SK-N-SH (cell line): Measurements from ENCODE around the gene RHBDD3. TPM values are rescaled to one million over a fixed set of nuclear protein-coding genes. Genes with fewer than 3 reads are reported as not detected.

ENCODE experiments used
- CTCF ChIA-PET: fragments of 300-600, 350-600 bp; formaldehyde crosslinking; extraction: SDS; loops from one replicate; lab custom pipeline; 2021; lab: Yijun Ruan, JAX
- POLR2A ChIA-PET: fragments of 350-600 bp; sonication (Branson Sonifier 250); formaldehyde crosslinking; extraction: SDS; loops from one replicate; lab custom pipeline; 2020; ENCODE audit warnings: antibody characterized with exemption, inconsistent platforms; lab: Yijun Ruan, JAX
- DNase-seq: peaks from one replicate; pipeline ENCODE4 v3.0.0; 2012
- H2AFZ ChIP-seq: fragments of 200-600 bp; sonication (generic); 2 replicates; pipeline ENCODE4 v1.8.1; 2016; ENCODE audit warnings: antibody characterized with exemption, mild to moderate bottlenecking, low read depth
- H3F3A ChIP-seq: fragments of 200-600 bp; sonication (generic); replicated peaks from 2 replicates; pipeline ENCODE3; 2016; ENCODE audit warnings: antibody characterized with exemption, mild to moderate bottlenecking; ENCODE audit not compliant: insufficient read depth
- H3K27ac ChIP-seq, 2 experiments: fragments of 200-500 bp in 1 of 2; fragments of 200-600 bp in 1 of 2; sonication (Bioruptor generic) in 1 of 2; sonication (generic), shearing (Covaris generic) in 1 of 2; 2 replicates each; pipeline versions ENCODE4 v1.5.1 to v1.6.1; 2014 to 2016; ENCODE audit warnings: low read depth in 2 of 2, inconsistent platforms in 1 of 2, low read length in 1 of 2, mild to moderate bottlenecking in 1 of 2, mixed read lengths in 1 of 2
- H3K27me3 ChIP-seq: fragments of 200-600 bp; sonication (generic), shearing (Covaris generic); 2 replicates; pipeline ENCODE4 v1.6.1; 2016; ENCODE audit warnings: mixed run types; ENCODE audit not compliant: insufficient read depth
- H3K36me3 ChIP-seq, 2 experiments: fragments of 200-500 bp in 1 of 2; fragments of 200-600 bp in 1 of 2; sonication (Bioruptor generic) in 1 of 2; sonication (generic) in 1 of 2; replicated peaks in 1 of 2; 2 replicates each; pipeline versions ENCODE3 to v1.5.1; 2014 to 2016; ENCODE audit warnings: low read length in 1 of 2, mild to moderate bottlenecking in 1 of 2; ENCODE audit not compliant: insufficient read depth in 2 of 2, control insufficient read depth in 1 of 2
- H3K4me1 ChIP-seq, 2 experiments: fragments of 200-500 bp in 1 of 2; fragments of 200-600 bp in 1 of 2; sonication (Bioruptor generic) in 1 of 2; sonication (generic), shearing (Covaris generic) in 1 of 2; 2 replicates each; pipeline versions ENCODE4 v1.5.1 to v1.6.1; 2014 to 2016; ENCODE audit warnings: low read depth in 1 of 2, low read length in 1 of 2, mixed run types in 1 of 2; ENCODE audit not compliant: insufficient read depth in 2 of 2, control insufficient read depth in 1 of 2
- H3K4me2 ChIP-seq: fragments of 200-600 bp; sonication (generic), shearing (Covaris generic); 2 replicates; pipeline ENCODE4 v1.6.1; 2017; ENCODE audit warnings: mixed run types
- H3K4me3 ChIP-seq, 2 experiments: fragments of 200-500 bp in 1 of 2; fragments of 200-600 bp in 1 of 2; sonication (Bioruptor generic) in 1 of 2; sonication (generic), shearing (Covaris generic) in 1 of 2; 2 replicates each; pipeline versions ENCODE4 v1.5.1 to v1.8.1; 2014 to 2016; ENCODE audit warnings: low read depth in 2 of 2, inconsistent platforms in 1 of 2, low read length in 1 of 2, mild to moderate bottlenecking in 1 of 2, mixed read lengths in 1 of 2, moderate library complexity in 1 of 2
- H3K79me2 ChIP-seq: fragments of 200-600 bp; sonication (generic); 2 replicates; pipeline ENCODE4 v1.8.1; 2017; ENCODE audit warnings: mild to moderate bottlenecking; ENCODE audit not compliant: insufficient read depth
- H3K9ac ChIP-seq: fragments of 200-600 bp; sonication (generic); 2 replicates; pipeline ENCODE4 v1.6.1; 2017; ENCODE audit warnings: mixed run types
- H3K9me2 ChIP-seq: fragments of 200-600 bp; sonication (generic); 2 replicates; pipeline ENCODE4 v1.6.1; 2017; ENCODE audit warnings: mixed run types
- H3K9me3 ChIP-seq: fragments of 200-600 bp; sonication (generic); 2 replicates; pipeline ENCODE4 v1.6.1; 2017; ENCODE audit warnings: mixed run types, mild to moderate bottlenecking, moderate library complexity
- H4K20me1 ChIP-seq: fragments of 200-600 bp; sonication (generic); 2 replicates; pipeline ENCODE4 v1.6.1; 2017; ENCODE audit warnings: mild to moderate bottlenecking, mixed run types; ENCODE audit not compliant: insufficient read depth
- CHD2 ChIP-seq: fragments of 150-350 bp; IDR thresholded peaks from 2 replicates; pipeline ENCODE4 v1.6.1; 2018; ENCODE audit warnings: low read length; ENCODE audit not compliant: partially characterized antibody
- FOXM1 ChIP-seq: IDR thresholded peaks from 2 replicates; pipeline ENCODE4 v1.4.0; 2012; ENCODE audit warnings: low read depth, mild to moderate bottlenecking
- GABPA ChIP-seq: IDR thresholded peaks from 2 replicates; pipeline ENCODE4 v1.4.0; 2012; ENCODE audit warnings: low read depth, mild to moderate bottlenecking
- GATA2 ChIP-seq: sonication (generic); formaldehyde crosslinking; IDR thresholded peaks from 2 replicates; pipeline ENCODE4 v1.5.0; 2020; ENCODE audit warnings: mild to moderate bottlenecking, missing genetic modification reagents
- MEF2A ChIP-seq: IDR thresholded peaks from 2 replicates; pipeline ENCODE4 v1.4.0; 2012; ENCODE audit warnings: low read depth, borderline replicate concordance
- MXI1 ChIP-seq: IDR thresholded peaks from 2 replicates; pipeline ENCODE4 v1.6.1; 2012; ENCODE audit warnings: mild to moderate bottlenecking, low read depth, low read length, improper control_type of control experiment
- NFIC ChIP-seq: IDR thresholded peaks from 2 replicates; pipeline ENCODE4 v1.4.0; 2012; ENCODE audit warnings: borderline replicate concordance
- NRF1 ChIP-seq: IDR thresholded peaks from 2 replicates; pipeline ENCODE4 v1.6.1; 2012; ENCODE audit warnings: low read depth, mild to moderate bottlenecking, low read length
- POLR2AphosphoS5 ChIP-seq: IDR thresholded peaks from 2 replicates; pipeline ENCODE4 v1.6.1; 2012; ENCODE audit warnings: low read depth, low read length
- RCOR1 ChIP-seq: fragments of 150-350 bp; IDR thresholded peaks from 2 replicates; pipeline ENCODE4 v1.6.1; 2017; ENCODE audit warnings: antibody characterized with exemption, low read length
- SIN3A ChIP-seq: IDR thresholded peaks from 2 replicates; pipeline ENCODE4 v1.6.1; 2012; ENCODE audit warnings: low read depth, mild to moderate bottlenecking, low read length, moderate library complexity, borderline replicate concordance
- SMC3 ChIP-seq: IDR thresholded peaks from 2 replicates; pipeline ENCODE4 v1.6.1; 2012; ENCODE audit warnings: low read depth, low read length, improper control_type of control experiment
- TAF1 ChIP-seq: IDR thresholded peaks from 2 replicates; pipeline ENCODE4 v1.6.1; 2012; ENCODE audit warnings: low read depth, mild to moderate bottlenecking, low read length, moderate library complexity, borderline replicate concordance
- TCF12 ChIP-seq: IDR thresholded peaks from 2 replicates; pipeline ENCODE4 v1.4.0; 2012
- YY1 ChIP-seq: IDR thresholded peaks from 2 replicates; pipeline ENCODE4 v1.4.0; 2012; ENCODE audit warnings: low read depth, mild to moderate bottlenecking
- WGBS: methylation state at CpG from one replicate; pipeline ENCODE4 v1.1.6; 2017; ENCODE audit warnings: low lambda C conversion rate; 5-methylcytosine and 5-hydroxymethylcytosine counted together
- polyA plus RNA-seq, 3 experiments: library from polyadenylated mRNA; depleted of rRNA; stranded (reverse); fragments of >200 nt; gene quantifications; 2 replicates each; pipeline ENCODE4 v1.2.3, GENCODE V29; 2012
- TF ChIP-seq, protein P1 (sequence below): IDR thresholded peaks from 2 replicates; pipeline ENCODE4 v1.6.1; 2012; ENCODE audit warnings: mild to moderate bottlenecking, low read depth, low read length, moderate library complexity
- TF ChIP-seq, protein P2 (sequence below): IDR thresholded peaks from 2 replicates; pipeline ENCODE4 v1.4.0; 2012; ENCODE audit warnings: low read depth
- TF ChIP-seq, protein P3 (sequence below): fragments of 200-600 bp; sonication (generic); IDR thresholded peaks from 2 replicates; pipeline ENCODE4 v1.6.1; 2017; ENCODE audit warnings: antibody characterized with exemption, mild to moderate bottlenecking, moderate library complexity
- TF ChIP-seq, protein P4 (sequence below): IDR thresholded peaks from 2 replicates; pipeline ENCODE4; 2012

The RHBDD3 gene
- polyA plus RNA-seq, 1 of the 3 experiments (the other 2 are of a cell fraction): 19.0 TPM

DNA sequence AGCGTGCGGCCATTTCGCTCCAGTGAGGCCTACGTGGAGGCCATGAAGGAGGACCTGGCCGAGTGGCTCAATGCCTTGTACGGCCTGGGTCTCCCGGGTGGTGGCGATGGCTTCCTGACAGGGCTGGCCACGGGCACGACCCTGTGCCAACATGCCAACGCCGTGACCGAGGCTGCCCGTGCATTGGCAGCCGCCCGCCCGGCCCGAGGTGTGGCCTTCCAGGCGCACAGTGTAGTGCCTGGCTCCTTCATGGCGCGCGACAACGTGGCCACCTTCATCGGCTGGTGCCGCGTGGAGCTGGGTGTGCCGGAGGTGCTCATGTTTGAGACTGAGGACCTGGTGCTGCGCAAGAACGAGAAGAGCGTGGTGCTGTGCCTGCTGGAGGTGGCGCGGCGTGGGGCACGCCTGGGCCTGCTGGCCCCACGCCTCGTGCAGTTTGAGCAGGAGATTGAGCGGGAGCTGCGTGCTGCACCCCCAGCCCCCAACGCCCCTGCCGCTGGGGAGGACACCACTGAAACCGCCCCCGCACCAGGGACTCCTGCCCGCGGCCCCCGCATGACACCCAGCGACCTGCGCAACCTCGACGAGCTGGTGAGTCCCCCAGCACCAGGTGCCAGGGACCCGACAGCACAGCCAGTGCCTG lies 40.5 kb upstream of the RHBDD3 start:
- Histone ChIP-seq H3K79me2 (peaks cover 30% of the 10 kb centered on the region), H2AFZ (no peak overlapping the region), H3K9ac (no peak overlapping the region), H3K27ac (peak overlapping the region in 1 of 2 experiments; percentile 88; a peak in 1 of 4 replicates), H3K4me3 (peak overlapping the region in 1 of 2 experiments; percentile 85; a peak in 3 of 4 replicates), H3K4me1 (peaks cover 18 to 38% of the 10 kb centered on the region in 2 experiments; a peak in 3 of 4 replicates), H4K20me1 (peaks cover 13% of the 10 kb centered on the region; the same call in 1 of the 2 replicates), H3K9me3 (no peaks in the 10 kb centered on the region), H3K27me3 (no peaks in the 10 kb centered on the region), H3K36me3 (peaks cover 6 to 7% of the 10 kb centered on the region in 2 experiments)
- peak; percentile 24 for DNase-seq
- WGBS: 98% methylated on average over 17 of the region's 50 CpGs
- POLR2A ChIA-PET: no interaction called here
- TF ChIP-seq FOXM1: no peak
- TF ChIP-seq SIN3A: no peak
- TF ChIP-seq, protein P1, sequence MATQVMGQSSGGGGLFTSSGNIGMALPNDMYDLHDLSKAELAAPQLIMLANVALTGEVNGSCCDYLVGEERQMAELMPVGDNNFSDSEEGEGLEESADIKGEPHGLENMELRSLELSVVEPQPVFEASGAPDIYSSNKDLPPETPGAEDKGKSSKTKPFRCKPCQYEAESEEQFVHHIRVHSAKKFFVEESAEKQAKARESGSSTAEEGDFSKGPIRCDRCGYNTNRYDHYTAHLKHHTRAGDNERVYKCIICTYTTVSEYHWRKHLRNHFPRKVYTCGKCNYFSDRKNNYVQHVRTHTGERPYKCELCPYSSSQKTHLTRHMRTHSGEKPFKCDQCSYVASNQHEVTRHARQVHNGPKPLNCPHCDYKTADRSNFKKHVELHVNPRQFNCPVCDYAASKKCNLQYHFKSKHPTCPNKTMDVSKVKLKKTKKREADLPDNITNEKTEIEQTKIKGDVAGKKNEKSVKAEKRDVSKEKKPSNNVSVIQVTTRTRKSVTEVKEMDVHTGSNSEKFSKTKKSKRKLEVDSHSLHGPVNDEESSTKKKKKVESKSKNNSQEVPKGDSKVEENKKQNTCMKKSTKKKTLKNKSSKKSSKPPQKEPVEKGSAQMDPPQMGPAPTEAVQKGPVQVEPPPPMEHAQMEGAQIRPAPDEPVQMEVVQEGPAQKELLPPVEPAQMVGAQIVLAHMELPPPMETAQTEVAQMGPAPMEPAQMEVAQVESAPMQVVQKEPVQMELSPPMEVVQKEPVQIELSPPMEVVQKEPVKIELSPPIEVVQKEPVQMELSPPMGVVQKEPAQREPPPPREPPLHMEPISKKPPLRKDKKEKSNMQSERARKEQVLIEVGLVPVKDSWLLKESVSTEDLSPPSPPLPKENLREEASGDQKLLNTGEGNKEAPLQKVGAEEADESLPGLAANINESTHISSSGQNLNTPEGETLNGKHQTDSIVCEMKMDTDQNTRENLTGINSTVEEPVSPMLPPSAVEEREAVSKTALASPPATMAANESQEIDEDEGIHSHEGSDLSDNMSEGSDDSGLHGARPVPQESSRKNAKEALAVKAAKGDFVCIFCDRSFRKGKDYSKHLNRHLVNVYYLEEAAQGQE: no peak
- TF ChIP-seq YY1: no peak
- no peak for TF ChIP-seq TAF1
- TF ChIP-seq, all 33 proteins: peak for 0
- H3F3A ChIP-seq: peaks cover 5% of the 10 kb centered on the region
- no peaks in the 10 kb centered on the region for H3K9me2 ChIP-seq
- H3K4me2 ChIP-seq: peak overlapping the region; percentile 91
- CTCF ChIA-PET: interaction anchor here (1.1 to 1.7 kb wide), 2 partner anchors 12 to 51 kb away, joined by 4 to 8 read pairs; no protein-coding TSS in a partner anchor

DNA sequence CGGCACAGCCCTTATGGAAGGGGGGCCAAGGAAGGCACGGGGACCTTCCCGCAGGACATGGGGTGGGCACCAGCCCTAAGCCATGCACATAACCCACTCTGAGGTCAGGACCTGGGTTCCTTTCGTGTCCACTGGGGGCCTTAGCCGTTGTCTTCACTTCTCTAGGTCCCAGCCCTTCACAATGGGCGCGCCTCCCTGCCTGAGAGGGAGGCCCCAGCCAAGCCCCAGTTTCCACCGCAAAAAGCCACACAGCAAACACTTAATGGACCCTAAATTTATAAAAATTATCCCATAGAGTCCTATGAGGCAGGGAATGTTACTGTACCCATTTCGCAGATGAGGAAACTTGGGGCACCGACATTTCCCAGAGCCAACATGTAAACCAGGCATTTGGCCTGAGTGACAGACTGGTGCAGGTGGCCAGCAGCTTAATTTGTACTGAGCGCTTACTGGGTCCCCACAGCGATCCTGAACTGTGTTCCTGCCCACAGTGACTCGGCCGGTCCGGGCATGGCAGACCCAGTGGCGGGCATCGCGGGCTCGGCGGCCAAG lies 39.9 kb upstream of the RHBDD3 start:
- Histone ChIP-seq H3K4me3 (peak overlapping the region; percentile 74 to 85), H4K20me1 (peaks cover 13% of the 10 kb centered on the region; the same call in 1 of the 2 replicates), H3F3A (peaks cover 5% of the 10 kb centered on the region), H3K27me3 (no peaks in the 10 kb centered on the region), H3K9me2 (no peaks in the 10 kb centered on the region), H3K4me1 (peaks cover 18 to 44% of the 10 kb centered on the region in 2 experiments; a peak in 3 of 4 replicates), H3K9me3 (no peaks in the 10 kb centered on the region), H3K9ac (peak overlapping the region; percentile 90), H3K27ac (peak overlapping the region in 1 of 2 experiments; percentile 88; a peak in 1 of 4 replicates), H3K36me3 (peaks cover 1 to 6% of the 10 kb centered on the region in 2 experiments), H3K79me2 (peaks cover 30% of the 10 kb centered on the region), H2AFZ (no peak overlapping the region), H3K4me2 (peak overlapping the region; percentile 91)
- DNase-seq: peak; percentile 54
- WGBS: 85% methylated on average over 16 of the region's 20 CpGs
- POLR2A ChIA-PET: no interaction called here
- CTCF ChIA-PET: interaction anchor here (1.7 to 3.3 kb wide), 4 partner anchors 10 to 51 kb away, joined by 7 to 63 read pairs (median 8); no protein-coding TSS in a partner anchor
- TF ChIP-seq NFIC (no peak), GATA2 (CRISPR knock-in tag) (no peak), CHD2 (no peak), TCF12 (no peak), GABPA (no peak), POLR2AphosphoS5 (no peak), MEF2A (no peak), NRF1 (no peak), TAF1 (no peak), RCOR1 (no peak), SMC3 (no peak), MXI1 (no peak)
- TF ChIP-seq, protein P2, sequence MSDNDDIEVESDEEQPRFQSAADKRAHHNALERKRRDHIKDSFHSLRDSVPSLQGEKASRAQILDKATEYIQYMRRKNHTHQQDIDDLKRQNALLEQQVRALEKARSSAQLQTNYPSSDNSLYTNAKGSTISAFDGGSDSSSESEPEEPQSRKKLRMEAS: no peak
- TF ChIP-seq, protein P3, sequence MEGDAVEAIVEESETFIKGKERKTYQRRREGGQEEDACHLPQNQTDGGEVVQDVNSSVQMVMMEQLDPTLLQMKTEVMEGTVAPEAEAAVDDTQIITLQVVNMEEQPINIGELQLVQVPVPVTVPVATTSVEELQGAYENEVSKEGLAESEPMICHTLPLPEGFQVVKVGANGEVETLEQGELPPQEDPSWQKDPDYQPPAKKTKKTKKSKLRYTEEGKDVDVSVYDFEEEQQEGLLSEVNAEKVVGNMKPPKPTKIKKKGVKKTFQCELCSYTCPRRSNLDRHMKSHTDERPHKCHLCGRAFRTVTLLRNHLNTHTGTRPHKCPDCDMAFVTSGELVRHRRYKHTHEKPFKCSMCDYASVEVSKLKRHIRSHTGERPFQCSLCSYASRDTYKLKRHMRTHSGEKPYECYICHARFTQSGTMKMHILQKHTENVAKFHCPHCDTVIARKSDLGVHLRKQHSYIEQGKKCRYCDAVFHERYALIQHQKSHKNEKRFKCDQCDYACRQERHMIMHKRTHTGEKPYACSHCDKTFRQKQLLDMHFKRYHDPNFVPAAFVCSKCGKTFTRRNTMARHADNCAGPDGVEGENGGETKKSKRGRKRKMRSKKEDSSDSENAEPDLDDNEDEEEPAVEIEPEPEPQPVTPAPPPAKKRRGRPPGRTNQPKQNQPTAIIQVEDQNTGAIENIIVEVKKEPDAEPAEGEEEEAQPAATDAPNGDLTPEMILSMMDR: no peak
- TF ChIP-seq, protein P4, sequence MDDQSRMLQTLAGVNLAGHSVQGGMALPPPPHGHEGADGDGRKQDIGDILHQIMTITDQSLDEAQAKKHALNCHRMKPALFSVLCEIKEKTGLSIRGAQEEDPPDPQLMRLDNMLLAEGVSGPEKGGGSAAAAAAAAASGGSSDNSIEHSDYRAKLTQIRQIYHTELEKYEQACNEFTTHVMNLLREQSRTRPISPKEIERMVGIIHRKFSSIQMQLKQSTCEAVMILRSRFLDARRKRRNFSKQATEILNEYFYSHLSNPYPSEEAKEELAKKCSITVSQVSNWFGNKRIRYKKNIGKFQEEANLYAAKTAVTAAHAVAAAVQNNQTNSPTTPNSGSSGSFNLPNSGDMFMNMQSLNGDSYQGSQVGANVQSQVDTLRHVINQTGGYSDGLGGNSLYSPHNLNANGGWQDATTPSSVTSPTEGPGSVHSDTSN: no peak
